ENCODE measurements around the gene SORCS3.

Gene SORCS3

GRCh38 chr10:104834580-104834979 lies 193.5 kb downstream of the SORCS3 start:
- in situ Hi-C loops (cut with MboI; ENCODE audit: low sequenced_read_pairs), result no loop called here

GRCh38 chr10:104835422-104835821 lies 194.3 kb downstream of the SORCS3 start:
- in situ Hi-C loops (cut with MboI; ENCODE audit: low sequenced_read_pairs), result no loop called here

DNA sequence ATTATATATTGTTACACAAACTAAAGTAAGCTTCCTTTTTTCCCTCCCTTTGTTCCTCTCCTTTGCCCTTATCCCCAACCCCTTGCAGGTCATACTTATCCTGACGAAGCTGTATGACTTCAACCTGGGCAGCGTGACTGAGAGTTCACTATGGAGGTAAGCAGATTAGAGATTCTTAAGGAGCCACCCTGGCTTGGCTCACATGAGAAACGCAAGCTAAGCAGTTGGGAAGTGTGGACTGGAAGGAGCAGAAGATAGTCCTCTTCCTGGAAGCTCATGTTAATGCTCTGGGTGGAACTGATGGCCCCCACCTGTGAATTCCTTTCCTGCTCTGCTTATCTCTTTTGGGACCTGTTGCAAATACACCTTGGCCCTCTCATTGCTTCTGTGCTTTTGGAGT lies 201.6 kb downstream of the SORCS3 start:
- in situ Hi-C loops (cut with MboI; ENCODE audit: low sequenced_read_pairs), result no loop called here

- in situ Hi-C loops (cut with MboI; ENCODE audit: low sequenced_read_pairs), result no loop called here
Observed at GRCh38 chr10:104844073-104844472, 203.0 kb downstream of the SORCS3 start.

GRCh38 chr10:104850023-104850422 lies 208.9 kb downstream of the SORCS3 start:
- in situ Hi-C loops (cut with MboI; ENCODE audit: low sequenced_read_pairs), result no loop called here

- in situ Hi-C loops (cut with MboI; ENCODE audit: low sequenced_read_pairs), result no loop called here
Observed at GRCh38 chr10:104867966-104868598, 227.0 kb downstream of the SORCS3 start.

GRCh38 chr10:104872691-104873090 lies 231.6 kb downstream of the SORCS3 start:
- in situ Hi-C loops (cut with MboI; ENCODE audit: low sequenced_read_pairs), result no loop called here

DNA sequence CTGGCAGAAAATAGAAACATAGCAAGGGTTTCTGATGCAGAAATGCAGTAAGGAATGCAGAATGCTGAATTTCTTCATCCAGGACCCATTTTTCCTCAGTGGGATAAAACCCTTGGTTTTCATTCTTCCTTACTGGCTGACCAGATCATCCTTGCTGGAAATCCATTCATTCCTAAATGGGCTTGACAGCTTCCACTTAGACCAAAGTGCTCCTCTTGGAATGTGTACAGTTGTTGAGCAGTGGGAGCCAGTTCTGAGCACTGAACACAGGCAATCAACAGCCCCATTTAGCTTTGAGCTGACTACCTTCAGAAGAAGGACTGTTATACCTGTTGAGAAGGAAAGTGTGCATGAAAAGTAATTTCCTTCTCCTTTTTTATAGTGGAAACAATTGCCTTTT lies 232.1 kb downstream of the SORCS3 start:
- in situ Hi-C loops (cut with MboI; ENCODE audit: low sequenced_read_pairs), result no loop called here

GRCh38 chr10:104875561-104875960 lies 234.5 kb downstream of the SORCS3 start:
- in situ Hi-C loops (cut with MboI; ENCODE audit: low sequenced_read_pairs), result no loop called here

DNA sequence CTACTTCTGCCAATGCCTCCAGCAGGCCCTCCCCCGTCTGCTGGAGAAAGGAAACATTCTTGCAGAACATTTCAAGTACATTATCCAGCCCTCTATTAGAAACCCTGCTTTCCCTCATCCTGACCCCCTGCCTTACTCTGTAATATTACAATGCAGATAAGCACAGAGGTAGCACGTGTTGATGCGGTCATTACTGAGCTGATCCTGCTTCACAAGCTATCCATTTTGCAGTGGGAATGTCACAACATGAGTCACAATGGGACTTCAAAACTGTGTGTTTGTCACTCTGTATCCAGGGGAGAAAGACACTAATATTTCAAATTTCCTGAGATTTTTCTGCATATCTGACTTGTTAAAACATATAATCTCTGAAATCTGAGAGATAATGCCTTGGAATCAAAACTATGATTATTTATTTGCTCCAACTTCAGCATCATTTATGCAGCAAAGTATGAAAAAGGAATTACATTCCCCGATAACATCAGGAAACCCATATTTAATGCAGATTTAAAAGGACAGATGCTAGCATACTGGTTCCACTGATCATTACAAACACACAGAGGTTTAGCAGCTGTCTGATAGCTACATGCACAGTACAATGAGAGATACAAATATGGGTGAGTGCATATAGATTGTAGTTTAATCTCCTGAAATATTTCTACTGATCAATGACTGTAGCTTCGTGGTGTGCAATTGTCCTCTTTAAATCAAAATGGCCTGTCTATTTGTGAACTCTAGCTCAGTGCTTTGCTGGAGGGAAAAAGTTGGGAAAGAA lies 239.7 kb downstream of the SORCS3 start:
- in situ Hi-C loops (cut with MboI; ENCODE audit: low sequenced_read_pairs), result no loop called here

DNA sequence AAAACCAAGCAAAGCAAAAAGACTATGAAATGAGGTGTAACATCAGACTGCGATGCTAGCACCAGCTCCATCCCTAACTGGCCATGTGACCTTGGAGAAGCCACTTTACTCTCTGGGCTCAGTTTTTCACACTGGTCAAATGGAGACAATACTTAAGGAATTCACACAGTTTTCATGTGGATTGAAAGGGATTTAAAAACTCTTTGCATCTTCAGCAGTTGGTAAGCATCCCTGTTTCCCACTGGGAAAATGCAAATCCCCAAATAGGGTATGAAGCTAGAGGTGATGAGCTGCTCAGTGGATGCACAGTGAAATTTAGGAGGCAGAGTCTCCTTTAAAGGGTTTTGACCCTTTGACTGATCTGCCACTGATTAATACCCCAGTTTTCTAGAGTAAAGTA lies 240.7 kb downstream of the SORCS3 start:
- in situ Hi-C loops (cut with MboI; ENCODE audit: low sequenced_read_pairs), result no loop called here

DNA sequence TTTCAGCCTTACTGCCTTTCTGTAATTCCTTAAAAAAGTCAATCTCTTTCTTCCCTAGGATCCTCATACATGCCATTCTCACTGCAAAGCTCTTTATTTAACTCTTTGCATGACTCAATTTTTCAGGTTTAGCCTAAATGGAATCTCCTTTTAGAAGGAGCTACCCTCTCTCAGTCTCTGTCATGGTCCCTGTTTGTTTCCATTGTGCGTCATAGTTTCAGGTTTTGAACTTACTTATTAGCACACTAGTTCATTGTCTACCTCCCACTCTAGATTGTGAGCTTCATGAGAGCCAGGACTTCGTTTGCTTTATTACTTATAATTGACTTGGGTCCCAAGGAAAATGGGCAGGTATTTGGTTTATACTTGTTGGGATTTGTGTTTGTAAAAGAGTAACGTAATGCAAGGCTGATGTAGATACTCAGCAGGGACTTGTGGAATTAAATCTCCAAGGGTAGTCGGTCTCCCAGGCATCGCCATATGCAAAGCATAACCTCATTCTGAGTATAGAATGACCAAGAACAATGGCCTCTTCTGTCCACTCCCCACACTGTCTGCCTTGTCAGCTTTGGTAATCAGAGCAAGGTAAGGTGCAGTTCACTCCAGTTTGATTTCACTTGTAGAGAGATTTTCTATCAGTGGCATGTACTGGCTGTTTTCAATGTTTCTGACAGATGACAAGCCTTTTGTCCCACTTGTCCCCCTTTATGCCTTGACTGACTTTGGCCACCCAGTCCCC lies 252.0 kb downstream of the SORCS3 start:
- in situ Hi-C loops (cut with MboI; ENCODE audit: low sequenced_read_pairs), result no loop called here

DNA sequence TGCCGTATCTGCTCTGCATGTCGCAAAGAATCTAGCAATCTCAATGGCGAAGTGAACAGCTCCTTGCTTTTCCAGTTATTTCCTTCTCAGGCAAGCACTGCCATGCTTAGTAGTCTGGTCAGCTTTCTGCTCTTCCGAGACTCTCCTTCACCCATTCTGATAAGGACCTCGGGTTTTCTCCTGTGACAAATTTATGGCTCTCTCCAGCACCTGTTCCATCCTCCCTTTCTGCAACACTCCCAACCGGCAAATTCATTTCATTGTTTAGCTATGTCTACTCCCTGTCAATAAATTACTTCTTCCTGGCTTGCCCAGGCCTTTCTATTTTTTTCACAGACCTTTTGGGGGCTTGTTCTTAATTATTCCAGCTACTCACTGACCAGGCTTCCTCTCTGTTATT lies 252.6 kb downstream of the SORCS3 start:
- in situ Hi-C loops (cut with MboI; ENCODE audit: low sequenced_read_pairs), result no loop called here

- in situ Hi-C loops (cut with MboI; ENCODE audit: low sequenced_read_pairs), result no loop called here
Observed at GRCh38 chr10:104894681-104895080, 253.6 kb downstream of the SORCS3 start.

DNA sequence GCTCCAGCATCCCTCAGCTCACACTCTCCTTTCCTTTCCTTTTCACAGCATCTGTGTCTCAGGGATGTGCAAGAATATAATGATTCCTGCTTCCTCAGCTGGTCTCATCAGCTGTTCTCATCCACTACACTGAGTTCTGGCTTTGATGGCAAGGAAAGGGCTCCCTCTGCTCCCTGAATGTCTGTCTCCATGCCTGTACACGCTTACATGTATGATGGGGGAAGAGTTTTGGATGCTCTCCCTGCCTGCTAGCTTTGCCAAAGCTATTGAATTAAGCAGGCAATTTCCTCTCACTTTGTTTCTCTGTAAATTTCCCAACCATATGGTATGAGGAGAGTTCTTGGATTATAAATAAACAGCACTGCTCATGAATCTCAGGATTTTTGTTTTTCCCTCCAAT lies 254.5 kb downstream of the SORCS3 start:
- in situ Hi-C loops (cut with MboI; ENCODE audit: low sequenced_read_pairs), result no loop called here

DNA sequence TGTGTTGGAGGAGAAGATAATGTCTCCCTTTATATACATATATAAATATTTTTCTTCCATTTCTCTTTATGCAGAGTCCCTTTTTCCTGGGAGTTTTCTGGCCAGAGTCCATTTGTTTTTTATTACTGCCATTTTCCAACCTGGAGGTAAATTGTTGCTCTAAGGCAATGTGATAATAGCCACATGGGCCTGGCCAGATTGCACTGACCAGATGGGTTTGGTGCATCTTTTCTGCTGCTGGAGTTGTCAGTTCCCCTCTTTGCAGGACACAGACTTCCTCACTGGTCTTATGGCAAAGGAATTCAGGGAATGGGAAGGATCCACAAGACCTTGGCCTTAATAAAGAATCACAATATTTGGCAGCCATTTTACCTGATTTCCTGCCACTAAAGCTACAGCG lies 254.9 kb downstream of the SORCS3 start:
- in situ Hi-C loops (cut with MboI; ENCODE audit: low sequenced_read_pairs), result no loop called here

DNA sequence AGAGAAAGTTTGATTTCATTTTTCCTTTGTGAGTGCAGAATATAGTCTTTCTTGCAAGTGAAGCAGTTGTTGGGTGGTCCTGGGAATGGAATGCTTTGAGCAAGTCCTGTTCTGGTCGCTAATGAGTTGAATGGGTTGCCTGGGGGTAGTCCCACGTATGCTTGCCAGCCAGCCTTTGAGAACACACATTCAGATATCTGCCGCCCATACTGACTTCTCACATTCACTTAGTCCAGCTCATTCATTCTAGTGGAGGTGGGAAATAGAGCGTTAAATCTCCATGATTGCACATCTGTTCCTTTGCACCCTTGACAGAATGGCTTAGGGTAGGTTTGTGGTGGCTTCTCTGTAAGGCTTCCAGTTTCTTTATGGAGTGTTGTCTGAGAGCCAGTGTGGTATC lies 256.6 kb downstream of the SORCS3 start:
- in situ Hi-C loops (cut with MboI; ENCODE audit: low sequenced_read_pairs), result no loop called here

DNA sequence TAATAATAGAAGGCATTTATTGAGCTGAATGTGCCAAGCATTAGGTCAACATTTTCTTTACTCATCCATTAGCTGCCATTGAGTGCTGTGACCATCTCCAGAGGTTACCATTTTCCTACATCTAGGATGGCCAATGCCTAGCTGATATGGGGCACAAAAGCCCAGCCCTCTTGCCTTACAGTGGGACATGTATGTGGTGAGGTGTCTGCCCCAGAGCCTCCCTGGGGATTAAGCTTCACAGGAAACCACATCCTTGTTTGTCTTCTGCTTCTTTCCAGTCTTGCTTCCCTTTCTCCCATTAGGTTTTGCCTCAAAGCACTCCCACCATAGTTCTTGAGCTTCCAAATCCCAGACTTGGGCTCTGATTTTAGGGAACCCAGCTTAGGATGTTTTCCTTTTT lies 258.7 kb downstream of the SORCS3 start:
- in situ Hi-C loops (cut with MboI; ENCODE audit: low sequenced_read_pairs), result no loop called here

- in situ Hi-C loops (cut with MboI; ENCODE audit: low sequenced_read_pairs), result no loop called here
Observed at GRCh38 chr10:104903433-104903832, 262.3 kb downstream of the SORCS3 start.

DNA sequence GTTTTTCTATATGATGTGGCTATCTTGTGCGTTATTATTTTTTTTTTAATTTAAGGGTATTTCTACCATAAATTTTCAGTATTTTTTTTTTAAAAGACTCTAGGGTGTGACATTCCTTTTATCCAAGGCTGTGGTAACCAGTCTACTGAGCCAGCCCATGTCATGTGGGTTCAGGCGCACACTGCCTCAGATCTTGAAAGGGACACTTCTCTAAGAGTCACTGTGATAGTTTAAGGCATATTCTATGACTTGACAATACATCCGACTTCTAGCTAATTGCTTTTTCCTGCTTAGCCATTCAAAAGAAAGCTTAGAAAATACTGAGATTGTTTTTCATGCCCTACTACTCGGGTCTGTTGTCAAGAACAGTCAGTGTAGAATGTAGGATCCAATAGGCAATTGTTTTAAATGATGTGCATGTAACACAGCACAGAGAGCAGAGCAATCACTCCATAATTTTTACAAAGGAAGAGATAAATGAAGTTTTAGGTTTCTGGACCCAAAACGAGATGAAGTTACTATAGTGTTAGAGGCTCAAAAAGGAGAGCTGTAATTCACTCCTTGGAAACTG lies 263.7 kb downstream of the SORCS3 start:
- in situ Hi-C loops (cut with MboI; ENCODE audit: low sequenced_read_pairs), result no loop called here

GRCh38 chr10:104906112-104906511 lies 265.0 kb downstream of the SORCS3 start:
- in situ Hi-C loops (cut with MboI; ENCODE audit: low sequenced_read_pairs), result no loop called here

- in situ Hi-C loops (cut with MboI; ENCODE audit: low sequenced_read_pairs), result no loop called here
Observed at GRCh38 chr10:104907521-104907920, 266.4 kb downstream of the SORCS3 start.
